Glutamatergic neuron (in vitro differentiated cells): ENCODE measurements around the gene KLHL30. TPM values are rescaled to one million over a fixed set of nuclear protein-coding genes. Genes with fewer than 3 reads are reported as not detected.

ENCODE experiments used
- DNase-seq: peaks from one replicate; pipeline ENCODE4 v3.0.0; 2022
- H3K27ac Mint-ChIP-seq: one replicate; pipeline ENCODE4 v1.8.0; 2020; ENCODE audit warnings: mild to moderate bottlenecking, mixed read lengths, inconsistent platforms; ENCODE audit not compliant: unreplicated experiment
- H3K27me3 Mint-ChIP-seq: one replicate; pipeline ENCODE4 v1.8.0; 2020; ENCODE audit warnings: mild to moderate bottlenecking, moderate library complexity, mixed read lengths, inconsistent platforms; ENCODE audit not compliant: unreplicated experiment
- H3K36me3 Mint-ChIP-seq: one replicate; pipeline ENCODE4 v1.8.0; 2020; ENCODE audit warnings: mild to moderate bottlenecking, mixed read lengths, inconsistent platforms; ENCODE audit not compliant: unreplicated experiment
- H3K4me1 Mint-ChIP-seq: one replicate; pipeline ENCODE4 v1.8.0; 2020; ENCODE audit warnings: mild to moderate bottlenecking, low read depth, mixed read lengths, inconsistent platforms; ENCODE audit not compliant: unreplicated experiment
- H3K4me3 Mint-ChIP-seq: one replicate; pipeline ENCODE4 v1.8.0; 2020; ENCODE audit warnings: mild to moderate bottlenecking, mixed read lengths, inconsistent platforms; ENCODE audit not compliant: unreplicated experiment
- H3K9me3 Mint-ChIP-seq: one replicate; pipeline ENCODE4 v1.8.0; 2020; ENCODE audit warnings: mild to moderate bottlenecking, moderate library complexity, mixed read lengths, inconsistent platforms; ENCODE audit not compliant: unreplicated experiment
- total RNA-seq: library from RNA; stranded (reverse); fragmentation: NEBNext Ultra II Directional; extraction: Animal tissue kit (Norgen Biotek cat#: 25700); gene quantifications from one replicate; pipeline ENCODE4 v1.2.1, GENCODE V29; 2021; ENCODE audit not compliant: unreplicated experiment
- TF ChIP-seq, protein P1 (sequence below): fragments of 200-600 bp; sonication (generic); IDR thresholded peaks from one replicate; pipeline ENCODE4 v1.5.0; 2021; ENCODE audit not compliant: partially characterized antibody, unreplicated experiment

Gene KLHL30
- total RNA-seq, 1 donor from 2014 or later = 3.5 TPM

DNA sequence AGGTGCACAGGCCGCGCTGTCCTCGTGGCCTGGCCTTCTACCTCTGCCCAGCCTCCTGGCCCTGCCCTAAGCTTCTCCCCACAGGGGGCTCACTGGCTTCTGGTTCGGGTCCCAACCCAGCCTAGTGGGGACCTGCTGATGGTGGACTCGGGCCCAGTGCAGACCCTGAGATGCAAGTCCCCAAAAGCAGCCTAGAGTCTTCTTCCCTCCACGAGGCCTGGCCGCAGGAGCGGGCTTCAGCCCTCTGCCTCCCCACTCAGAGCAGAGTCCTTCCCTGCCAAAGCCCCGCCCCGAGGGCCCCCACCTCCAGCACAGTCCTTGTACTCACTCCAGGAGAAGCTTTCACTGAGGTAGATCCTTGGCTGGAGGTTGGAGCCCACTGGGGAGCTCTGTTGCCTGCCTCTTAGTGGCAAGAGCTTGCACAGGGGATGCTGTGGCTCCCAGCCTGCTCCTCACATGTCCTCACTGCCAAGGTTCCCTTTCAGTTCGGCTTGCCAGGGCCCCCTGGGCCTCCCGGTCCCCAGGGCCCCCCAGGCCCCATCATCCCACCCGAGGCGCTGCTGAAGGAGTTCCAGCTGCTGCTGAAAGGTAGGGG, 23.9 kb downstream of the KLHL30 start:
- no peak overlapping the region for H3K4me3 Mint-ChIP-seq
- H3K27ac Mint-ChIP-seq = no peak overlapping the region
- DNase-seq = no peak
- peaks cover 8% of the 10 kb centered on the region for H3K9me3 Mint-ChIP-seq
- H3K27me3 Mint-ChIP-seq = peaks cover 11% of the 10 kb centered on the region
- H3K36me3 Mint-ChIP-seq = no peaks in the 10 kb centered on the region
- H3K4me1 Mint-ChIP-seq = peaks cover 10% of the 10 kb centered on the region
- TF ChIP-seq, protein P1, sequence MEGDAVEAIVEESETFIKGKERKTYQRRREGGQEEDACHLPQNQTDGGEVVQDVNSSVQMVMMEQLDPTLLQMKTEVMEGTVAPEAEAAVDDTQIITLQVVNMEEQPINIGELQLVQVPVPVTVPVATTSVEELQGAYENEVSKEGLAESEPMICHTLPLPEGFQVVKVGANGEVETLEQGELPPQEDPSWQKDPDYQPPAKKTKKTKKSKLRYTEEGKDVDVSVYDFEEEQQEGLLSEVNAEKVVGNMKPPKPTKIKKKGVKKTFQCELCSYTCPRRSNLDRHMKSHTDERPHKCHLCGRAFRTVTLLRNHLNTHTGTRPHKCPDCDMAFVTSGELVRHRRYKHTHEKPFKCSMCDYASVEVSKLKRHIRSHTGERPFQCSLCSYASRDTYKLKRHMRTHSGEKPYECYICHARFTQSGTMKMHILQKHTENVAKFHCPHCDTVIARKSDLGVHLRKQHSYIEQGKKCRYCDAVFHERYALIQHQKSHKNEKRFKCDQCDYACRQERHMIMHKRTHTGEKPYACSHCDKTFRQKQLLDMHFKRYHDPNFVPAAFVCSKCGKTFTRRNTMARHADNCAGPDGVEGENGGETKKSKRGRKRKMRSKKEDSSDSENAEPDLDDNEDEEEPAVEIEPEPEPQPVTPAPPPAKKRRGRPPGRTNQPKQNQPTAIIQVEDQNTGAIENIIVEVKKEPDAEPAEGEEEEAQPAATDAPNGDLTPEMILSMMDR = no peak

DNA sequence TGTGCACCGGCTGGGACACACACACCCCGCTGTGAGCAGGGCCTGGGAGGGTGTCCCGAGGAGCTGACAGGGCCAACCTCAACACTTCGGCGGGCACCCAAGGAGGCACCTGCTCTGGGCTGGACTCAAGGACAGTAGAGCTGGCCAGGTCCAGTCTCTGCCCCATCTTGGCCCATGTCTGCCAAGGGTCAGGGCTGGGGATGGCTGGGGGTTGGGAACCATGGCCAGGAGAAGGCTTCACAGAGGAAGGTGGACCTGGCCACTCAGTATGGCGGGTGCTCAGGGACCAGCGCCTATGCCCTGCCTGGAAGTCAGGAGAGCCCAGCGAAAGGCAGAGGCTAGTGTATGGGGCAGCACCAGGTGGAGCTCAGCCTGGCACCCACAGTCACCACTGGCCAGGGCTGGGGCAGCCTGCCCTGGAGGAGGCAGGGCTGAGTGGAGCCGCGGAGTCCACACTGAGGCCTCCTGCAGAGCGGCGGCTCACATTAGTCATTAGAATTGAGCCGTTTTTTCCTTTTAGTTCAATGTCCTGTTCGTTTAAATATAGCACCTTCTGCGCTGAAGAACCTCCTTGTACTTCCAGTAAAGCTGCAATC, 24.5 kb downstream of the KLHL30 start:
- peaks cover 14% of the 10 kb centered on the region for H3K27me3 Mint-ChIP-seq
- H3K36me3 Mint-ChIP-seq = no peaks in the 10 kb centered on the region
- TF ChIP-seq, protein P1 = no peak
- peaks cover 10% of the 10 kb centered on the region for H3K4me1 Mint-ChIP-seq
- no peak overlapping the region for H3K4me3 Mint-ChIP-seq
- no peak overlapping the region for H3K27ac Mint-ChIP-seq
- peaks cover 8% of the 10 kb centered on the region for H3K9me3 Mint-ChIP-seq
- no peak for DNase-seq

DNA sequence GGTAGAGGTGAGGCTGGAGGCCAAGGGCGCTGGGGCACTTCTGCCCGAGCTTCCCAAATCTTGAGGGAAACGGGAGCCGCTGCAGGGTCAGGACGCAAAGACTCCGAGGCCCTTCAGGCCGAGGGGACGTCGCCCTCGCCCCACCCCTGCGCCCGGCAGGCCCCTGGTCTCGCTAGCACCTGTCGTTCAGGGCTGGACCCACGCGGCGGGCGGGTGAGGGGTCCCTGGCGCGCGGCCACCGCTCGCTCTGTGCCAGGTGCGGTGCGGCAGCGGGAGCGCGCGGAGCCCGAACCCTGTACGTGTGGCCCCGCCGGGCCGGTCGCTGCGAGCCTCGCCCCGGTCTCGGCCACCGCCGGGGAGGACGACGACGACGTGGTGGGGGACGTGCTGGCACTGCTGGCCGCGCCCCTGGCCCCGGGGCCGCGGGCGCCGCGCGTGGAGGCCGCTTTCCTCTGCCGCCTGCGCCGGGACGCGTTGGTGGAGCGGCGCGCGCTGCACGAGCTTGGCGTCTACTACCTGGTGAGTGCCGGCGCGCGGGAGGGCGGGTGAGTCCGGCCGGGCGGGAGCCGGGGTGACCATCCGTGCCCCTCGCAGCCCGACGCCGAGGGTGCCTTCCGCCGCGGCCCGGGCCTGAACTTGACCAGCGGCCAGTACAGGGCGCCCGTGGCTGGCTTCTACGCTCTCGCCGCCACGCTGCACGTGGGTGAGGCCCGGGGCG, 25.2 kb downstream of the KLHL30 start:
- TF ChIP-seq, protein P1 = no peak
- no peak overlapping the region for H3K27ac Mint-ChIP-seq
- H3K9me3 Mint-ChIP-seq = peaks cover 8% of the 10 kb centered on the region
- no peak overlapping the region for H3K4me3 Mint-ChIP-seq
- H3K4me1 Mint-ChIP-seq = peaks cover 10% of the 10 kb centered on the region
- H3K27me3 Mint-ChIP-seq = peaks cover 14% of the 10 kb centered on the region
- no peaks in the 10 kb centered on the region for H3K36me3 Mint-ChIP-seq
- DNase-seq = no peak

DNA sequence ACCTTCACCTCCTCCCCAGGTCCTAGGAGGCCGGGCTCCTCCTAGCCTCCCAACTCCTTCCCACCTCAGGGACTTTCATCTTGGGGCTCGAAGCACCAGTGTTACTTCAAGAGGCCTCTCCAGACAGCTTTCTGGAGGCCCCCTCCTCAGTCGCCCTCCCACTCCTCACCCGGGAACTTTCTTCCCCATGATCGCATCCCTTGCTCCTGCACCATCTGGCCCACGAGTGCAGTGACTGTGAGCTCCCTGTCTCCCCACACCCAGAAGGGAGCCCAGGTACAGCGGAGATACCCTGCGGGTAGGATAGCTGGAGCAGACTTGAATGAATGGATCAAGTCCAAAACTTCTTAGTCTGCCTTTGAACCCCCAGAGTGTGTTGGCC, 26.4 kb downstream of the KLHL30 start:
- TF ChIP-seq, protein P1 = no peak
- Mint-ChIP-seq H3K27ac (no peak overlapping the region), H3K27me3 (peaks cover 16% of the 10 kb centered on the region), H3K4me1 (peaks cover 4% of the 10 kb centered on the region), H3K9me3 (peaks cover 6% of the 10 kb centered on the region), H3K4me3 (peak overlapping the region; percentile 64), H3K36me3 (no peaks in the 10 kb centered on the region)
- DNase-seq = no peak
